Measurements from ENCODE around the gene METTL1. TPM values are rescaled to one million over a fixed set of nuclear protein-coding genes. Genes with fewer than 3 reads are reported as not detected.

The METTL1 gene
- total and polyA plus RNA-seq, 4 donors, result 2.8 to 11.2 (median 7.1) TPM

DNA sequence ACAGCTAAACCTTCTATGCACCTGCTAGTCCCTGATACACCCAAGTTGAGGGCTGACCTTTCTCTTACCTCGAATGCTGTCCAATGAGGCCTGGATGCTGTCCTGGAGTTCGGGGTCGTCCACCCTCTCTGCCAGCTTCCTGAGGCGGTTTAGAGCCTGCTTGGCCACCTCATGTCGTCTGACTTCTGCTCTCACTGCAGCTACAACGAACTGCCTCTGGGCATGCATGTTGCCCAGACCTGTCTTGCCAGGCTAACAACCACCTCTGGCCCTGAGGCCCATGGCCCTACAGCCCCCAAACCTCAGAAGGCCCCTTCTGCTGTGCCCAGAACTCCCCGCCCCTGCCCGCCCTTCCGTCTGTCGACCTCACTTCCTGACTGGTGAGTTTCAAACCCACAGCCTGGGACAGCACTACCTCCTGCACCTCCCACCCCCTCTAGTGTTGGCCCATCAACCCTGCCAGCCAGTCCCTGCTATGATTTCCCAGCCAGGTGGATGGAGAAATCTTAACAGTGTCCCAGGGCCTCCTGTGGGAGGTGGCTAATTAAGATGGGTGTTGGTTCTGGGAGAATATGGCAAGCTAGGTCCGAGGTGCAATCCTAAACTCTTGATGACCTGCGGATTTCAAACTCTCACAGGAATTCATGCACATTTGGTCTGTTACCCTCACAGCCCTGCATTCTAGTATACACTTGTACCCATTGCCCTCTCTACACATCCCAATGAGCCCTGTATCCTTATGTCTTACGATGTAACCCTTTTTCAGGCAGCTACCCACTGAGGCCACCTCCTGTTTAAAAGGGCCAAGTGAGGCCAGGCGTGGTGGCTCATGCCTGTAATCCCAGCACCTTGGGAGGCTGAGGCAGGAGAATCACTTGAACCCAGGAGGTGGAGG lies 29.8 kb downstream of the METTL1 start:
- Histone ChIP-seq H3K4me1 (ENCODE audit: control insufficient read depth in 4 of 4, insufficient read depth in 4 of 4, low read length in 3 of 4) (peaks cover 3 to 26% (median 16%) of the 10 kb centered on the region in 4 donors), H3K9ac (ENCODE audit: low read depth in 1 of 2, low read length in 2 of 2) (no peak overlapping the region), H3K36me3 (ENCODE audit: control insufficient read depth in 4 of 4, insufficient read depth in 3 of 4, low read depth in 1 of 4, low read length in 3 of 4) (peaks cover 0 to 6% (median 2%) of the 10 kb centered on the region in 4 donors), H3K27me3 (ENCODE audit: control insufficient read depth in 4 of 4, insufficient read depth in 4 of 4, low read length in 3 of 4) (peaks cover 0 to 6% (median under 1%) of the 10 kb centered on the region in 4 donors), H3K9me3 (ENCODE audit: control insufficient read depth in 4 of 4, low read length in 3 of 4) (no peaks in the 10 kb centered on the region), H3K4me3 (ENCODE audit: low read depth in 1 of 3, low read length in 3 of 3) (peak overlapping the region in 1 of 3 donors; percentile 39), H3K27ac (ENCODE audit: low read depth in 1 of 2, low read length in 2 of 2) (peak overlapping the region; percentile 7 to 31)
- TF ChIP-seq FOXA1 (IDR thresholded peaks at IDR 0.05), result no peak
- no peak for TF ChIP-seq HNF4G (IDR thresholded peaks at IDR 0.05)
- no peak for TF ChIP-seq RXRA (IDR thresholded peaks at IDR 0.05)
- TF ChIP-seq, protein P1, sequence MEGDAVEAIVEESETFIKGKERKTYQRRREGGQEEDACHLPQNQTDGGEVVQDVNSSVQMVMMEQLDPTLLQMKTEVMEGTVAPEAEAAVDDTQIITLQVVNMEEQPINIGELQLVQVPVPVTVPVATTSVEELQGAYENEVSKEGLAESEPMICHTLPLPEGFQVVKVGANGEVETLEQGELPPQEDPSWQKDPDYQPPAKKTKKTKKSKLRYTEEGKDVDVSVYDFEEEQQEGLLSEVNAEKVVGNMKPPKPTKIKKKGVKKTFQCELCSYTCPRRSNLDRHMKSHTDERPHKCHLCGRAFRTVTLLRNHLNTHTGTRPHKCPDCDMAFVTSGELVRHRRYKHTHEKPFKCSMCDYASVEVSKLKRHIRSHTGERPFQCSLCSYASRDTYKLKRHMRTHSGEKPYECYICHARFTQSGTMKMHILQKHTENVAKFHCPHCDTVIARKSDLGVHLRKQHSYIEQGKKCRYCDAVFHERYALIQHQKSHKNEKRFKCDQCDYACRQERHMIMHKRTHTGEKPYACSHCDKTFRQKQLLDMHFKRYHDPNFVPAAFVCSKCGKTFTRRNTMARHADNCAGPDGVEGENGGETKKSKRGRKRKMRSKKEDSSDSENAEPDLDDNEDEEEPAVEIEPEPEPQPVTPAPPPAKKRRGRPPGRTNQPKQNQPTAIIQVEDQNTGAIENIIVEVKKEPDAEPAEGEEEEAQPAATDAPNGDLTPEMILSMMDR (IDR thresholded peaks at IDR 0.05; ENCODE audit: low read depth, low read length, missing input control), result no peak
- TF ChIP-seq EGR1 (IDR thresholded peaks at IDR 0.05; ENCODE audit: low read depth in 2 of 2), result no peak
- no peak for TF ChIP-seq FOXA2 (IDR thresholded peaks at IDR 0.05)
- TF ChIP-seq RAD21 (IDR thresholded peaks at IDR 0.05), result no peak
- TF ChIP-seq JUND (IDR thresholded peaks at IDR 0.05), result no peak
- no peak for TF ChIP-seq YY1 (IDR thresholded peaks at IDR 0.05)
- no peak for TF ChIP-seq NR2F2 (IDR thresholded peaks at IDR 0.05)
- TF ChIP-seq, protein P2, sequence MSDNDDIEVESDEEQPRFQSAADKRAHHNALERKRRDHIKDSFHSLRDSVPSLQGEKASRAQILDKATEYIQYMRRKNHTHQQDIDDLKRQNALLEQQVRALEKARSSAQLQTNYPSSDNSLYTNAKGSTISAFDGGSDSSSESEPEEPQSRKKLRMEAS (IDR thresholded peaks at IDR 0.05), result no peak
- TF ChIP-seq, protein P3, sequence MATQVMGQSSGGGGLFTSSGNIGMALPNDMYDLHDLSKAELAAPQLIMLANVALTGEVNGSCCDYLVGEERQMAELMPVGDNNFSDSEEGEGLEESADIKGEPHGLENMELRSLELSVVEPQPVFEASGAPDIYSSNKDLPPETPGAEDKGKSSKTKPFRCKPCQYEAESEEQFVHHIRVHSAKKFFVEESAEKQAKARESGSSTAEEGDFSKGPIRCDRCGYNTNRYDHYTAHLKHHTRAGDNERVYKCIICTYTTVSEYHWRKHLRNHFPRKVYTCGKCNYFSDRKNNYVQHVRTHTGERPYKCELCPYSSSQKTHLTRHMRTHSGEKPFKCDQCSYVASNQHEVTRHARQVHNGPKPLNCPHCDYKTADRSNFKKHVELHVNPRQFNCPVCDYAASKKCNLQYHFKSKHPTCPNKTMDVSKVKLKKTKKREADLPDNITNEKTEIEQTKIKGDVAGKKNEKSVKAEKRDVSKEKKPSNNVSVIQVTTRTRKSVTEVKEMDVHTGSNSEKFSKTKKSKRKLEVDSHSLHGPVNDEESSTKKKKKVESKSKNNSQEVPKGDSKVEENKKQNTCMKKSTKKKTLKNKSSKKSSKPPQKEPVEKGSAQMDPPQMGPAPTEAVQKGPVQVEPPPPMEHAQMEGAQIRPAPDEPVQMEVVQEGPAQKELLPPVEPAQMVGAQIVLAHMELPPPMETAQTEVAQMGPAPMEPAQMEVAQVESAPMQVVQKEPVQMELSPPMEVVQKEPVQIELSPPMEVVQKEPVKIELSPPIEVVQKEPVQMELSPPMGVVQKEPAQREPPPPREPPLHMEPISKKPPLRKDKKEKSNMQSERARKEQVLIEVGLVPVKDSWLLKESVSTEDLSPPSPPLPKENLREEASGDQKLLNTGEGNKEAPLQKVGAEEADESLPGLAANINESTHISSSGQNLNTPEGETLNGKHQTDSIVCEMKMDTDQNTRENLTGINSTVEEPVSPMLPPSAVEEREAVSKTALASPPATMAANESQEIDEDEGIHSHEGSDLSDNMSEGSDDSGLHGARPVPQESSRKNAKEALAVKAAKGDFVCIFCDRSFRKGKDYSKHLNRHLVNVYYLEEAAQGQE (IDR thresholded peaks at IDR 0.05), result no peak
- TF ChIP-seq SP1 (IDR thresholded peaks at IDR 0.05), result no peak
- no peak for TF ChIP-seq TAF1 (conservative IDR thresholded peaks at IDR 0.05)
- TF ChIP-seq GABPA (IDR thresholded peaks at IDR 0.05 in 1 of 2, conservative IDR thresholded peaks at IDR 0.05 in 1 of 2), result no peak
- no peak for TF ChIP-seq HNF4A (conservative IDR thresholded peaks at IDR 0.05)
- TF ChIP-seq, protein P4, sequence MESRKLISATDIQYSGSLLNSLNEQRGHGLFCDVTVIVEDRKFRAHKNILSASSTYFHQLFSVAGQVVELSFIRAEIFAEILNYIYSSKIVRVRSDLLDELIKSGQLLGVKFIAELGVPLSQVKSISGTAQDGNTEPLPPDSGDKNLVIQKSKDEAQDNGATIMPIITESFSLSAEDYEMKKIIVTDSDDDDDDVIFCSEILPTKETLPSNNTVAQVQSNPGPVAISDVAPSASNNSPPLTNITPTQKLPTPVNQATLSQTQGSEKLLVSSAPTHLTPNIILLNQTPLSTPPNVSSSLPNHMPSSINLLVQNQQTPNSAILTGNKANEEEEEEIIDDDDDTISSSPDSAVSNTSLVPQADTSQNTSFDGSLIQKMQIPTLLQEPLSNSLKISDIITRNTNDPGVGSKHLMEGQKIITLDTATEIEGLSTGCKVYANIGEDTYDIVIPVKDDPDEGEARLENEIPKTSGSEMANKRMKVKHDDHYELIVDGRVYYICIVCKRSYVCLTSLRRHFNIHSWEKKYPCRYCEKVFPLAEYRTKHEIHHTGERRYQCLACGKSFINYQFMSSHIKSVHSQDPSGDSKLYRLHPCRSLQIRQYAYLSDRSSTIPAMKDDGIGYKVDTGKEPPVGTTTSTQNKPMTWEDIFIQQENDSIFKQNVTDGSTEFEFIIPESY (IDR thresholded peaks at IDR 0.05), result no peak
- TF ChIP-seq, protein P5, sequence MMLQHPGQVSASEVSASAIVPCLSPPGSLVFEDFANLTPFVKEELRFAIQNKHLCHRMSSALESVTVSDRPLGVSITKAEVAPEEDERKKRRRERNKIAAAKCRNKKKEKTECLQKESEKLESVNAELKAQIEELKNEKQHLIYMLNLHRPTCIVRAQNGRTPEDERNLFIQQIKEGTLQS (IDR thresholded peaks at IDR 0.05), result no peak
- no peak for DNase-seq (ENCODE audit: low spot score)
- 56% methylated on average over 14 of the region's 14 CpGs for WGBS
